GM12878 (cell line): ENCODE results near the gene ANLN. TPM values are rescaled to one million over a fixed set of nuclear protein-coding genes. Genes with fewer than 3 reads are reported as not detected.

ENCODE experiments used
- BHLHE40 ChIP-seq, 2 experiments: fragments of 450-650 bp in 1 of 2; IDR thresholded peaks; 2 replicates each; pipeline ENCODE4 v1.6.1; 2011 to 2017; ENCODE audit warnings: low read depth in 2 of 2, borderline replicate concordance in 1 of 2, improper control_type of control experiment in 1 of 2, low read length in 1 of 2, mild to moderate bottlenecking in 1 of 2
- CBX3 ChIP-seq: fragments of 200-600 bp; sonication (generic); IDR thresholded peaks from 2 replicates; pipeline ENCODE4 v1.6.1; 2016; ENCODE audit warnings: low read depth, borderline replicate concordance
- CEBPB ChIP-seq, 2 experiments: fragments of 150-350 bp in 1 of 2; IDR thresholded peaks; 2 replicates each; pipeline ENCODE4 v1.6.1; 2012 to 2014; ENCODE audit warnings: low read depth in 2 of 2, low read length in 2 of 2, borderline replicate concordance in 1 of 2, inconsistent platforms in 1 of 2
- CREM ChIP-seq: IDR thresholded peaks from 2 replicates; pipeline ENCODE4 v1.6.1; 2014; ENCODE audit warnings: antibody characterized with exemption, low read depth
- EGR1 ChIP-seq, 2 experiments: IDR thresholded peaks; 1 replicate in 1 of 2; 2 replicates in 1 of 2; pipeline ENCODE4 v1.6.1; 2011 to 2012; ENCODE audit warnings: low read depth in 2 of 2, low read length in 2 of 2, borderline replicate concordance in 1 of 2, mild to moderate bottlenecking in 1 of 2, moderate library complexity in 1 of 2
- EZH2 ChIP-seq: IDR thresholded peaks from 2 replicates; pipeline ENCODE4 v1.6.1; 2012; ENCODE audit warnings: low read depth, mild to moderate bottlenecking, control low read depth, inconsistent platforms, low read length, borderline replicate concordance; ENCODE audit not compliant: control insufficient read depth
- LARP7 ChIP-seq: fragments of 450-650 bp; IDR thresholded peaks from 2 replicates; pipeline ENCODE4 v1.6.1; 2017; ENCODE audit warnings: mild to moderate bottlenecking
- NFXL1 ChIP-seq: fragments of 450-650 bp; IDR thresholded peaks from 2 replicates; pipeline ENCODE4 v1.6.1; 2017; ENCODE audit warnings: antibody characterized with exemption, mild to moderate bottlenecking, borderline replicate concordance
- NFYA ChIP-seq: IDR thresholded peaks from 2 replicates; pipeline ENCODE4 v1.6.1; 2011; ENCODE audit warnings: low read depth, mild to moderate bottlenecking, low read length, improper control_type of control experiment, borderline replicate concordance
- NR2C2 ChIP-seq: IDR thresholded peaks from 2 replicates; pipeline ENCODE4 v1.6.1; 2011; ENCODE audit warnings: borderline replicate concordance, low read depth; ENCODE audit not compliant: control insufficient read depth, insufficient read length
- PML ChIP-seq: IDR thresholded peaks from 2 replicates; pipeline ENCODE4 v1.6.1; 2012; ENCODE audit warnings: low read length, inconsistent platforms
- RBBP5 ChIP-seq: fragments of 200-600 bp; sonication (generic); conservative IDR thresholded peaks from 2 replicates; pipeline ENCODE4 v1.6.1; 2016
- SUPT20H ChIP-seq: IDR thresholded peaks from 2 replicates; pipeline ENCODE4 v1.6.1; 2011; ENCODE audit warnings: low read depth, mild to moderate bottlenecking, low read length, moderate library complexity, borderline replicate concordance; ENCODE audit not compliant: control insufficient read depth
- TCF12 ChIP-seq: IDR thresholded peaks from 2 replicates; pipeline ENCODE4 v1.6.1; 2011; ENCODE audit warnings: low read depth, mild to moderate bottlenecking, low read length
- YY1 ChIP-seq: IDR thresholded peaks from 2 replicates; pipeline ENCODE4 v1.6.1; 2011; ENCODE audit warnings: low read depth, mild to moderate bottlenecking, low read length
- ZSCAN29 ChIP-seq: fragments of 450-650 bp; IDR thresholded peaks from 2 replicates; pipeline ENCODE4 v1.6.1; 2017; ENCODE audit warnings: mild to moderate bottlenecking, moderate library complexity
- polyA plus RNA-seq, 11 experiments: library from polyadenylated mRNA; depleted of rRNA in 4 of 11; unstranded in 6 of 11; stranded (reverse) in 5 of 11; fragments of >200 nt; fragmentation: Nextera tagmentation in 4 of 11; fragmentation: Illumina TruSeq in 1 of 11; extraction: Ambion mirVana in 4 of 11; extraction: Trizol in 1 of 11; gene quantifications; 1 replicate in 1 of 11; 2 replicates in 10 of 11; pipeline versions ENCODE4 v1.2.1 to v1.2.3, GENCODE V29; 2011 to 2016; ENCODE audit warnings: inconsistent platforms in 2 of 11, missing spikeins in 2 of 11, low read depth in 1 of 11
- total RNA-seq, 4 experiments: library from RNA; depleted of rRNA in 3 of 4; stranded (reverse); fragments of >200 nt in 3 of 4; fragmentation: Illumina TruSeq in 1 of 4; extraction: Trizol in 1 of 4; gene quantifications; 2 replicates each; pipeline versions ENCODE4 v1.2.1 to v1.2.3, GENCODE V29; 2013 to 2021
- TF ChIP-seq, protein P1 (sequence below): IDR thresholded peaks from 2 replicates; pipeline ENCODE4 v1.6.1; 2012; ENCODE audit warnings: mild to moderate bottlenecking, low read depth, low read length
- TF ChIP-seq, protein P2 (sequence below): IDR thresholded peaks from 2 replicates; pipeline ENCODE4 v1.6.1; 2011; ENCODE audit warnings: borderline replicate concordance, low read depth, mild to moderate bottlenecking, moderate library complexity, low read length; ENCODE audit not compliant: insufficient read depth, poor library complexity, severe bottlenecking
- TF ChIP-seq, protein P3 (sequence below): IDR thresholded peaks from 2 replicates; pipeline ENCODE4 v1.6.1; 2012; ENCODE audit warnings: low read depth, low read length, improper control_type of control experiment
- TF ChIP-seq, protein P4 (sequence below): fragments of 450-650 bp; IDR thresholded peaks from 2 replicates; pipeline ENCODE4 v1.6.1; 2017; ENCODE audit warnings: mild to moderate bottlenecking

Gene ANLN
- total and polyA plus RNA-seq, 10 of the 15 experiments (the other 5 are each of a cell fraction or from before 2014, with no cell fraction given): 9.5 to 32.1 (median 24.2) TPM

DNA sequence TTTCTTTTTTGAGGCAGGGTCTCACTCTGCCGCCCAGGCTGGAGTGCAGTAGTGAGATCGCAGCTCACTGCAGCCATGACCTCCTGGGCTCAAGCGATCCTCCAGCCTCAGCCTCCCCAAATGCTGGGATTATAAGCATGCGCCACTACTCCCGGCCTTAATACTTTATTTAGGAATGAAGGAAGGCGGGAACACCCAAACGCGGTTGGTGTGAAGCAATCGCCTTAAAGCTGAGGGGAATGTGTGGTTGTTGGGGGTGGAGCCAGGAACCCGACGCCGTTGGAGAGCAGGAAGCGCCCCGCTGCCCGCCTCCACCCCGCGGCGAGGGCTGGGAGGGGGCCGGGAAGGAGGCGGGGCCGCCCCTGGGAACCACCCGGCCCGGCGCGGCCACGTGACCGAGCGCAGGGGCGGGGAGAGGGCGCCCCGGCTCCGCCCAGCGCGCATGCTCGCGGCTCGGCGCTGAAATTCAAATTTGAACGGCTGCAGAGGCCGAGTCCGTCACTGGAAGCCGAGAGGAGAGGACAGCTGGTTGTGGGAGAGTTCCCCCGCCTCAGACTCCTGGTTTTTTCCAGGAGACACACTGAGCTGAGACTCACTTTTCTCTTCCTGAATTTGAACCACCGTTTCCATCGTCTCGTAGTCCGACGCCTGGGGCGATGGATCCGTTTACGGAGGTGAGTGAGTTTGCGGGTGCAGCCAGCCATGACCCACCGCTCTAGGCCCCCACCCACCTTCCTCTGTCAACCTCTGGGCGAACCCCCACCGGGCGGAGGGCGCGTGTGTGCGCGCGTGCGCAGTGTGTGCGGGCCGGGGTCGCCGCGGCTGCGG is at the start of gene ANLN (continued):
- TF ChIP-seq, protein P1, sequence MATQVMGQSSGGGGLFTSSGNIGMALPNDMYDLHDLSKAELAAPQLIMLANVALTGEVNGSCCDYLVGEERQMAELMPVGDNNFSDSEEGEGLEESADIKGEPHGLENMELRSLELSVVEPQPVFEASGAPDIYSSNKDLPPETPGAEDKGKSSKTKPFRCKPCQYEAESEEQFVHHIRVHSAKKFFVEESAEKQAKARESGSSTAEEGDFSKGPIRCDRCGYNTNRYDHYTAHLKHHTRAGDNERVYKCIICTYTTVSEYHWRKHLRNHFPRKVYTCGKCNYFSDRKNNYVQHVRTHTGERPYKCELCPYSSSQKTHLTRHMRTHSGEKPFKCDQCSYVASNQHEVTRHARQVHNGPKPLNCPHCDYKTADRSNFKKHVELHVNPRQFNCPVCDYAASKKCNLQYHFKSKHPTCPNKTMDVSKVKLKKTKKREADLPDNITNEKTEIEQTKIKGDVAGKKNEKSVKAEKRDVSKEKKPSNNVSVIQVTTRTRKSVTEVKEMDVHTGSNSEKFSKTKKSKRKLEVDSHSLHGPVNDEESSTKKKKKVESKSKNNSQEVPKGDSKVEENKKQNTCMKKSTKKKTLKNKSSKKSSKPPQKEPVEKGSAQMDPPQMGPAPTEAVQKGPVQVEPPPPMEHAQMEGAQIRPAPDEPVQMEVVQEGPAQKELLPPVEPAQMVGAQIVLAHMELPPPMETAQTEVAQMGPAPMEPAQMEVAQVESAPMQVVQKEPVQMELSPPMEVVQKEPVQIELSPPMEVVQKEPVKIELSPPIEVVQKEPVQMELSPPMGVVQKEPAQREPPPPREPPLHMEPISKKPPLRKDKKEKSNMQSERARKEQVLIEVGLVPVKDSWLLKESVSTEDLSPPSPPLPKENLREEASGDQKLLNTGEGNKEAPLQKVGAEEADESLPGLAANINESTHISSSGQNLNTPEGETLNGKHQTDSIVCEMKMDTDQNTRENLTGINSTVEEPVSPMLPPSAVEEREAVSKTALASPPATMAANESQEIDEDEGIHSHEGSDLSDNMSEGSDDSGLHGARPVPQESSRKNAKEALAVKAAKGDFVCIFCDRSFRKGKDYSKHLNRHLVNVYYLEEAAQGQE: no peak
- peak; percentile 73; the same call in 1 of the 2 replicates for TF ChIP-seq LARP7
- TF ChIP-seq, protein P2, sequence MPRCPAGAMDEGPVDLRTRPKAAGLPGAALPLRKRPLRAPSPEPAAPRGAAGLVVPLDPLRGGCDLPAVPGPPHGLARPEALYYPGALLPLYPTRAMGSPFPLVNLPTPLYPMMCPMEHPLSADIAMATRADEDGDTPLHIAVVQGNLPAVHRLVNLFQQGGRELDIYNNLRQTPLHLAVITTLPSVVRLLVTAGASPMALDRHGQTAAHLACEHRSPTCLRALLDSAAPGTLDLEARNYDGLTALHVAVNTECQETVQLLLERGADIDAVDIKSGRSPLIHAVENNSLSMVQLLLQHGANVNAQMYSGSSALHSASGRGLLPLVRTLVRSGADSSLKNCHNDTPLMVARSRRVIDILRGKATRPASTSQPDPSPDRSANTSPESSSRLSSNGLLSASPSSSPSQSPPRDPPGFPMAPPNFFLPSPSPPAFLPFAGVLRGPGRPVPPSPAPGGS: no peak
- TF ChIP-seq TCF12: peak; percentile 33; the same call in 1 of the 2 replicates
- no peak for TF ChIP-seq CREM
- TF ChIP-seq BHLHE40 (IDR thresholded peaks at IDR 0.05; ENCODE audit: borderline replicate concordance in 1 of 2, low read depth in 2 of 2, low read length in 1 of 2): peak; percentile 49 to 84; a peak in 3 of 4 replicates
- TF ChIP-seq, protein P3, sequence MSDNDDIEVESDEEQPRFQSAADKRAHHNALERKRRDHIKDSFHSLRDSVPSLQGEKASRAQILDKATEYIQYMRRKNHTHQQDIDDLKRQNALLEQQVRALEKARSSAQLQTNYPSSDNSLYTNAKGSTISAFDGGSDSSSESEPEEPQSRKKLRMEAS: peak; percentile 90
- TF ChIP-seq NFYA: no peak
- TF ChIP-seq, protein P4, sequence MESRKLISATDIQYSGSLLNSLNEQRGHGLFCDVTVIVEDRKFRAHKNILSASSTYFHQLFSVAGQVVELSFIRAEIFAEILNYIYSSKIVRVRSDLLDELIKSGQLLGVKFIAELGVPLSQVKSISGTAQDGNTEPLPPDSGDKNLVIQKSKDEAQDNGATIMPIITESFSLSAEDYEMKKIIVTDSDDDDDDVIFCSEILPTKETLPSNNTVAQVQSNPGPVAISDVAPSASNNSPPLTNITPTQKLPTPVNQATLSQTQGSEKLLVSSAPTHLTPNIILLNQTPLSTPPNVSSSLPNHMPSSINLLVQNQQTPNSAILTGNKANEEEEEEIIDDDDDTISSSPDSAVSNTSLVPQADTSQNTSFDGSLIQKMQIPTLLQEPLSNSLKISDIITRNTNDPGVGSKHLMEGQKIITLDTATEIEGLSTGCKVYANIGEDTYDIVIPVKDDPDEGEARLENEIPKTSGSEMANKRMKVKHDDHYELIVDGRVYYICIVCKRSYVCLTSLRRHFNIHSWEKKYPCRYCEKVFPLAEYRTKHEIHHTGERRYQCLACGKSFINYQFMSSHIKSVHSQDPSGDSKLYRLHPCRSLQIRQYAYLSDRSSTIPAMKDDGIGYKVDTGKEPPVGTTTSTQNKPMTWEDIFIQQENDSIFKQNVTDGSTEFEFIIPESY: no peak
- no peak for TF ChIP-seq CEBPB (IDR thresholded peaks at IDR 0.05; ENCODE audit: borderline replicate concordance in 1 of 2, low read depth in 2 of 2, low read length in 2 of 2)
- no peak for TF ChIP-seq RBBP5
- no peak for TF ChIP-seq NFXL1
- no peak for TF ChIP-seq EZH2
- peak in 1 of 2 experiments; percentile 15; a peak in 1 of 3 replicates for TF ChIP-seq EGR1 (IDR thresholded peaks at IDR 0.05; ENCODE audit: borderline replicate concordance in 1 of 2, low read depth in 2 of 2, low read length in 2 of 2)
- TF ChIP-seq ZSCAN29: no peak
- TF ChIP-seq YY1: no peak
- no peak for TF ChIP-seq CBX3
- no peak for TF ChIP-seq SUPT20H
- no peak for TF ChIP-seq PML
- TF ChIP-seq NR2C2: no peak
